GM12873 (cell line): ENCODE results near the gene FXYD5.

Experiments used
- CTCF ChIP-seq: IDR thresholded peaks from 2 replicates; pipeline ENCODE4 v1.5.1; 2012; ENCODE audit warnings: low read depth, mild to moderate bottlenecking, moderate library complexity, low read length, control low read depth; ENCODE audit not compliant: insufficient read depth; ENCODE audit errors: missing control alignments

Gene FXYD5

GRCh38 chr19:35217649-35217990 is 63.1 kb downstream of the FXYD5 start:
- TF ChIP-seq CTCF = no peak

GRCh38 chr19:35219008-35219407 is 64.5 kb downstream of the FXYD5 start:
- no peak for TF ChIP-seq CTCF
